ENCODE data around the gene PWWP2B. TPM values are rescaled to one million over a fixed set of nuclear protein-coding genes. Genes with fewer than 3 reads are reported as not detected.
A peak's percentile ranks its signal among the peaks of the same experiment; 100 is the strongest.

The PWWP2B gene
- total and polyA plus RNA-seq, 9 of the 15 experiments (the other 6 are each of a cell fraction or from before 2014, with no cell fraction given), result 0.07 to 9.2 (median 1.6) TPM; not detected in 1

GRCh38 chr10:132420469-132420980 lies 23.5 kb downstream of the PWWP2B start:
- ChIA-PET CTCF (ENCODE audit: low intra/inter-chr PET ratio) (no interaction called here), POLR2A (interaction anchor here (1.6 kb wide), 1 partner anchor 14 kb away, joined by 3 read pairs; no protein-coding TSS in a partner anchor)
- ATAC-seq (peak; percentile 62), FAIRE-seq (no peak), DNase-seq (ENCODE audit: extremely low read depth in 1 of 4, low spot score in 3 of 4) (peak in 2 of 4 experiments; percentile 15 to 29)
- H3K27me3 ChIP-seq (ENCODE audit: control insufficient read depth in 2 of 2, insufficient read depth in 2 of 2, low read length in 2 of 2), result no peaks in the 10 kb centered on the region
- 0 out of 4 replicates have a peak overlapping the region, but pooled peaks of 1 of the 2 experiments have one; percentile 52 for H3K9ac ChIP-seq (ENCODE audit: insufficient read depth in 1 of 2, low read depth in 2 of 2, low read length in 2 of 2)
- TF ChIP-seq SNIP1 (IDR thresholded peaks at IDR 0.05; ENCODE audit: low read depth) (no peak), FOXK1 (CRISPR knock-in tag; IDR thresholded peaks at IDR 0.05; ENCODE audit: borderline replicate concordance) (no peak), SPI1 (IDR thresholded peaks at IDR 0.05; ENCODE audit: borderline replicate concordance, low read depth, low read length) (peak; percentile 86), ZNF134 (CRISPR knock-in tag; conservative IDR thresholded peaks at IDR 0.05) (no peak)
- H3K4me1 ChIP-seq (replicated peaks in 1 of 2; ENCODE audit: control insufficient read depth in 2 of 2, insufficient read depth in 2 of 2, low read length in 2 of 2), result peaks cover 18 to 71% of the 10 kb centered on the region in 2 experiments
- H2AFZ ChIP-seq (ENCODE audit: low read depth, low read length), result no peak overlapping the region; the same call in 1 of the 2 replicates
- no peaks in the 10 kb centered on the region for H3K9me1 ChIP-seq (ENCODE audit: control insufficient read depth, insufficient read depth, low read length)
- H3K27ac ChIP-seq (ENCODE audit: extremely low read depth, low read depth, low read length), result peak overlapping the region; percentile 82; the same call in 1 of the 3 replicates
- intact Hi-C loops (cut with micrococcal nuclease), result no loop called here
- 31% methylated on average over 7 of the region's 8 CpGs for WGBS (ENCODE audit: insufficient coverage, low coverage, missing lambda C conversion rate)
- H3K4me2 ChIP-seq (ENCODE audit: insufficient read depth, low read length), result no peak overlapping the region
- no peaks in the 10 kb centered on the region for H4K20me1 ChIP-seq (replicated peaks; ENCODE audit: control insufficient read depth, insufficient read depth, low read length)
- H3K4me3 ChIP-seq, result no peak overlapping the region
- in situ Hi-C loops (cut with MboI), result no loop called here
- H3K36me3 ChIP-seq (ENCODE audit: control insufficient read depth, insufficient read depth, low read length), result no peaks in the 10 kb centered on the region
- H3K79me2 ChIP-seq (ENCODE audit: control insufficient read depth, insufficient read depth, low read length), result no peaks in the 10 kb centered on the region; the same call in 2 of the 3 replicates
- BruUV-seq (replicated peaks), result no TSS peak
- no peaks in the 10 kb centered on the region for H3K9me3 ChIP-seq (replicated peaks; ENCODE audit: control insufficient read depth, insufficient read depth, low read depth, low read length)

Data from K562 (cell line).